HG03442 (cell line): Measurements from ENCODE around the gene TMEM190.
"Not testable (repeated sequence)": the region's sequence is repeated elsewhere in the genome, so short reads cannot be mapped to it uniquely, and the experiment has no call there.

Experiments
- ATAC-seq: cut with Tn5 transposase; IDR thresholded peaks from one replicate; pipeline ENCODE4 v1.9.1; 2021; ENCODE audit warnings: mild to moderate bottlenecking, moderate library complexity; ENCODE audit not compliant: unreplicated experiment

TMEM190 gene

GRCh38 chr19:55376241-55376933 lies at the start of gene TMEM190:
Gene TMEM190, plus strand, starts transcription at chr19:55376826. Its CDS starts 28 bp downstream, at chr19:55376854.
- no peak for ATAC-seq

- not testable (repeated sequence) for ATAC-seq
These were observed 47.8 kb upstream of the TMEM190 start for GRCh38 chr19:55328774-55329318.

GRCh38 chr19:55329791-55330190 lies 46.8 kb upstream of the TMEM190 start:
- not testable (repeated sequence) for ATAC-seq

- ATAC-seq = no peak
These were observed 42.8 kb upstream of the TMEM190 start for GRCh38 chr19:55333870-55334269.

GRCh38 chr19:55336101-55336500 lies 40.5 kb upstream of the TMEM190 start:
- no peak for ATAC-seq

- peak; percentile 78 for ATAC-seq
These were observed 37.3 kb upstream of the TMEM190 start, which contains the start of gene KMT5C for GRCh38 chr19:55339105-55339888. Gene KMT5C, plus strand, starts transcription at chr19:55339876. Its CDS starts 2,061 bp downstream, at chr19:55341937.

- no peak for ATAC-seq
These were observed 36.5 kb upstream of the TMEM190 start for GRCh38 chr19:55339889-55340783.

GRCh38 chr19:55340784-55341147 lies 35.9 kb upstream of the TMEM190 start:
- no peak for ATAC-seq

- ATAC-seq = no peak
These were observed 35.4 kb upstream of the TMEM190 start for GRCh38 chr19:55341171-55341588.

GRCh38 chr19:55341595-55342531 lies 34.8 kb upstream of the TMEM190 start:
- no peak for ATAC-seq

GRCh38 chr19:55344444-55344843 lies 32.2 kb upstream of the TMEM190 start:
- ATAC-seq = no peak

- no peak for ATAC-seq
These were observed 31.4 kb upstream of the TMEM190 start for GRCh38 chr19:55345101-55345817.

GRCh38 chr19:55345818-55346724 lies 30.6 kb upstream of the TMEM190 start:
- ATAC-seq = no peak

- no peak for ATAC-seq
These were observed 29.7 kb upstream of the TMEM190 start for GRCh38 chr19:55346725-55347441.

- ATAC-seq = no peak
These were observed 29.1 kb upstream of the TMEM190 start for GRCh38 chr19:55347442-55348009.

- ATAC-seq = no peak
These were observed 28.1 kb upstream of the TMEM190 start for GRCh38 chr19:55348317-55349034.
